HG02840 (cell line): ENCODE results near the gene MMP11.
"Not testable (repeated sequence)": the region's sequence is repeated elsewhere in the genome, so short reads cannot be mapped to it uniquely, and the experiment has no call there.

ENCODE experiments used
- ATAC-seq: cut with Tn5 transposase; IDR thresholded peaks from one replicate; pipeline ENCODE4 v1.9.1; 2021; ENCODE audit warnings: mild to moderate bottlenecking, moderate library complexity, moderate number of reproducible peaks; ENCODE audit not compliant: unreplicated experiment, low FRiP score

Gene MMP11, protein sequence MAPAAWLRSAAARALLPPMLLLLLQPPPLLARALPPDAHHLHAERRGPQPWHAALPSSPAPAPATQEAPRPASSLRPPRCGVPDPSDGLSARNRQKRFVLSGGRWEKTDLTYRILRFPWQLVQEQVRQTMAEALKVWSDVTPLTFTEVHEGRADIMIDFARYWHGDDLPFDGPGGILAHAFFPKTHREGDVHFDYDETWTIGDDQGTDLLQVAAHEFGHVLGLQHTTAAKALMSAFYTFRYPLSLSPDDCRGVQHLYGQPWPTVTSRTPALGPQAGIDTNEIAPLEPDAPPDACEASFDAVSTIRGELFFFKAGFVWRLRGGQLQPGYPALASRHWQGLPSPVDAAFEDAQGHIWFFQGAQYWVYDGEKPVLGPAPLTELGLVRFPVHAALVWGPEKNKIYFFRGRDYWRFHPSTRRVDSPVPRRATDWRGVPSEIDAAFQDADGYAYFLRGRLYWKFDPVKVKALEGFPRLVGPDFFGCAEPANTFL

DNA sequence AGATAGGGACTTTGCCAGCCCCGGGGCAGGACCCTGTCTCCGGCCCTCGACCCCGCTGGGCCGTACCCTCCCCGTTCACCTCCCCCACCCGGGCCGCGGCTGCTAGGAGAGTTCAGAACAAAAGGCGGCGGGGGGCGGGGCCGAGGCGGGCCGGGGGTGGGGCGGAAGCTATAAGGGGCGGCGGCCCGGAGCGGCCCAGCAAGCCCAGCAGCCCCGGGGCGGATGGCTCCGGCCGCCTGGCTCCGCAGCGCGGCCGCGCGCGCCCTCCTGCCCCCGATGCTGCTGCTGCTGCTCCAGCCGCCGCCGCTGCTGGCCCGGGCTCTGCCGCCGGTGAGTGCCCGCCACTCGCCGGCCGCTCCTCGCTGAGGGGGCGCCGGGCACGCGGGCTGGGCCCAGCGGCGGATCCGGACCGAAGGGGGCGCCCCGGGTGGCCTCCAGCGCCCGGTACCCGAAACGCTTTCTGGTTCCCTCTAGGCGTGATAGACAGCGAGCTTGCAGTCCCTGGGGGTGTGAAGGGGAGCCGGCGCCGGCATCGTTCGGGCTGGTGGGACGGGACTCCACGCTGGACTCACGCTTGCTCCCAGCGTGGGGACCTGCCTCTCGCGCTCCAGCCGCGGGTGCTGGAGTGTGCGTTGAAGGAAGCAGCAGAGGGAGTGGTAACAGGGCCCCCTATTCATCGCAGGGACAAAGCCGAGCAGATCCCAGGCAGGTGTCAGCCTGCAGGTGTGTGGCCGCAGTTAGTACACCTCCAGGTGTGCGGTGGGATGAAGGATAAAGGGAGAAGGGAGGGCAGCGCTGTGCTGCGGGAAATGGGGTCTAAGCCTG lies at the start of gene MMP11:
Gene MMP11, plus strand, starts transcription at position 201 of the 825 bp plus-strand sequence. Its CDS starts 22 bp downstream, at position 223.
- no peak for ATAC-seq

GRCh38 chr22:23728108-23728507 lies 44.5 kb upstream of the MMP11 start:
- not testable (repeated sequence) for ATAC-seq

GRCh38 chr22:23737696-23738095 lies 35.0 kb upstream of the MMP11 start:
- ATAC-seq, result no peak

DNA sequence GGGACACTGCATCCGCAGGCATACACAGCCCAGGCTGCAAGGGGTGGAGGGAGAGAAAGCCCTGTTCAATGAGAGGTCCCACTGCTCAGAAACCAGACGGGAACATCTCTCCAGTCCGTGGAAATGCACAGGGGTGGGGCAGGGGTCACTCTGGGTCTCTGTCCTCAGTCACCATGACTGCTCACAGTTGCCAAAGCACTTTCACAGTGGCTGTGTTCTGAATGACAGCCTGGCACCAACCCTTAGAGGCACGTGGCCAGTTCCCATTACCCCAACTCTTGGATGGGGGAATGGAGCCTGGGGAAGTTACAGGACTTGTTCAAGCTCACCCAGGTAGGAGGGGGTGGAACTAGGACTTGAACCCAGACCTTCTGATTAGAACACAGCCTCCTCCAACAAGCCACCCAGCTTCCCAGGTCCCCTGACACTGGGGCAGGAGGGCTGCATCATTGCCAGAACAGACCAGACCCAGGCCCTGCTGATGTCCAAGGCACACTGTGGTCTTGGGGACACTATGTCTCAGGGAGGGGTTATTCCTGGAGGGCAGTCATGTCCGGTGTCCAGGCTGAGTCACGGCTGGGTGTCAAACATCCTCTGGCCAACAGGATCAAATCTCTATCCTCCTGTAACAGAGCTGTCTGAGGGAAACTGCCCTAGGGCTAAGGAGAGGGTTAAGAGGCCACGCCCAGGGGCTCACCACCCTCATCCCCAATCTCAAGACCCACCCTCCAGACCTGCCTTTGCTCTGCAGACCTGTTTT lies 30.0 kb upstream of the MMP11 start:
- no peak for ATAC-seq

GRCh38 chr22:23743303-23743705 lies 29.3 kb upstream of the MMP11 start:
- no peak for ATAC-seq

DNA sequence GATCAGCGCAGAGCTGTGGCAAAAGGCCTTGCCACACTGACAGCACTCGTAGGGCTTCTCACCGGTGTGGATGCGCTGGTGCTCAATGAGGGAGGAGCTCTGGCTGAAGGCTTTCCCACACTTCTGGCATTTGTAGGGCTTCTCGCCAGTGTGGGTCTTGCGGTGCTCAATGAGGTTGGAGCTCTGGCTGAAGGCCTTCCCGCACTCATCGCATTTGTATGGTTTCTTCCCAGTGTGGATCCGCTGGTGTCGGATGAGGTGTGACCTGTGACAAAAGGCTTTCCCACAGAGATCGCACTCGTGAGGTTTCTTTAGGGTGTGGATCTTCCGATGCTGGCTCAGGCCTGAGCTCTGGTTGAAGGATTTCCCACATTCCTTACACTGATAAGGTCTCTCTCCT lies 28.6 kb upstream of the MMP11 start:
- no peak for ATAC-seq

- no peak for ATAC-seq
These were observed 28.2 kb upstream of the MMP11 start for GRCh38 chr22:23744485-23744884.

DNA sequence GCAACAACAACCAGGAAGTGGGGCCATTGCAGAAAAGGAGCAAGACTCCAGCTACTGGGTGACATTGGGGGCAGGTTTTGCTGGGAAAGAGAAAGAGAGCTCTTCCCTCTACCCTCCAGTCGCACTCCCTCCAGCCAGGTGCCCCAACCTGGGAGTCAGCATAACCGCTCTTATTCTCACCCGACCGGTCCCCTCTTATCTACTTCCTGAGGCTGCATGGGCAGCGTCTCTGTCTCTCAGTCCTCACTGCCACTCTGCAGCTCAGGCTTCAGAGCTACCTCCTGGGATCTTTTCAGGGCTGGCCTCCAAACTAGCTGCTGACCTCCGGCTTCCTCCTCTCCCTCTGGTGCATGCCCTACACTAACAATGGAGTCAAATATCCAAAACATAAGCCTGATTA lies 26.9 kb upstream of the MMP11 start:
- ATAC-seq, result no peak

- ATAC-seq, result no peak
These were observed 22.8 kb upstream of the MMP11 start for GRCh38 chr22:23749841-23750301.

DNA sequence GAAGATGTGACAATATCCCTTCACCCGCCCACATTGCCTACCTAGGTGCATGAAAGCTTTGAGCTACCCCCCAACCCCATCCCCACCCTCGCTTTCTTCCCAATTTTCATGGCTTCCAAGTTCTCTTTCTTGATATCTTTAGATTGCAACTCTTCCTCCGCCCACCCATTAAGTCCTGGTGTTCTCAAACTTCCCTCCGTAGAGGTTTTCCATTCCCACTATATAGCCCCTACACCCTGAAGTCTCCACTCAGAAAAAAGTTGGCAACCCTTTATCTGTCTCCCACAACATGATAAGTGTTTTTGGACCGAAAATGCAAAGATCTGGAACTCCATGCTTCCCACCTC lies 22.3 kb upstream of the MMP11 start:
- ATAC-seq, result no peak

- peak; percentile 53 for ATAC-seq
These were observed 21.8 kb upstream of the MMP11 start, which contains the start of gene ZNF70 for GRCh38 chr22:23750714-23751440. ZNF70 (minus strand) TSS chr22:23751112; CDS start chr22:23745140, 5,972 bp downstream.

- peak; percentile 10 for ATAC-seq
These were observed 21.1 kb upstream of the MMP11 start for GRCh38 chr22:23751441-23751996.

- ATAC-seq, result no peak
These were observed 20.5 kb upstream of the MMP11 start for GRCh38 chr22:23752090-23752691.

DNA sequence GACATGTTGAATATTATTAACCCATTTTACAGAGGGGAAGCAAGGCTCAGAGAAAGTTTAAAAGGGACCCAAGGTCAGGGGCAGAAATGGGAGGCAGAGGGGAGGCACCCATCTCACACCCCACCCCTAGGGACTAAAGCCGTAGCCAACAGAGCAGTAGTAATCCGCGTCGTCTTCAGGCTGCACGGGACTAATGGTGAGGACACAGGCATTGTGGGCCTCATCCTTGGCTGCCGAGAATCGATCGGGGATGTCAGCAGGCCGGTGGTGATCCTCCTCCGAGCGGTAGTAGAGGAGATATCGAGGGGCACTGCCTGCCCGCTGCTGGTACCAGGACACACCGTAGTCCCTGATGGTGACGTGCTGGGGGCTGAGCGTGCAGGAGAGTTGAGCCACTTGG lies 19.9 kb upstream of the MMP11 start:
- ATAC-seq, result no peak

DNA sequence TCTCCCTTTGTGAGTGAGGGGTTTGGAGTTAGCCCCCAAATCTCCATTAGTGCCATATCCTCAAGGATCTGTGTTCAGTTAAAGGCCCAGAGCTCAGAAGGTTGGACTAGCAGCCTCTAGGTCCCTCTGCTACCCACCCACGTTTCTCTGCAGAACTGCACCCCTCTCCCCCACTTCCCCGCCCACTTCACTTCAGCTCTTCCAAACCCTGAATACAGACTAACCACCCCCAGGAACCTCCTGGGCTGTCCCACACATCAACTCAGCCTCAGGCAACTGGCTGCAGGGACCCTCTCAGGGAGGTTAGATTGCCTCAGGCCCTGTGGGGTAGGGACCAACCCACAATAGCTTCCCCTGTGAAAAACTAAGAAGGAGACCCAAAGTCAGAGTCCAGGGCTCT lies 19.3 kb upstream of the MMP11 start:
- ATAC-seq, result no peak

DNA sequence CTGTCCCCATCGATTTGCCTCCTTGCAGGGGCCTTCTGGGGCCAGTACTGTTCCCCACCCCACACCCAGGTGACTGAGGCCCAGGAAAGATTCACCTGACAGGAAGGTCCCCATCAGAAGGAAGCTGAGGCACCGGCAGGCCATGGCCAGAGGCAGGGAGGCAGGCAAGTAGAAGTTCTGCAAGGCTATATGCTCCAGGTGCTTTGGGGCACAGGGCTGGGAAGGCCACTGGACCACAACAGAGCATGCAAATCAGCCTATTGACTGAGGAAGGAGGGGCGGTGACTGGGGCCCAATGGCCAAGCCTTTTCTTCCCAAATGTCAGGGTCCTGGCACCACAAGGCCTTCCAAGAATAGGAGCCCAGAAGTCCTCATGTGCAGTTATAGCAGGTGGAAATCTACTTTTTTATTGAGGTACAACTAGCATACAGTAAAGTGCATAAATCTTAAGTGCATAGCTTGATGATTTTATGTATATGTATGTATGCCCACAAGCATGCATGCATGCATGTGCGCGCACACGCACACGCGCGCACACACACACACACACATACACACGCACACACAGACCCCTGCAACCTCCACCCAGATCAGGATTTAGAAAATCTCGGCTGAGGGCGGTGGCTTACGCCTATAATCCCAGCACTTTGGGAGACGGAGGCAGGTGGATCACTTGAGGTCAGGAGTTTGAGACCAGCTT lies 18.3 kb upstream of the MMP11 start, which contains the start of gene VPREB3:
Gene VPREB3, minus strand, starts transcription at position 206 of the 700 bp plus-strand sequence. Its CDS starts 62 bp downstream, at position 144.
- no peak for ATAC-seq

DNA sequence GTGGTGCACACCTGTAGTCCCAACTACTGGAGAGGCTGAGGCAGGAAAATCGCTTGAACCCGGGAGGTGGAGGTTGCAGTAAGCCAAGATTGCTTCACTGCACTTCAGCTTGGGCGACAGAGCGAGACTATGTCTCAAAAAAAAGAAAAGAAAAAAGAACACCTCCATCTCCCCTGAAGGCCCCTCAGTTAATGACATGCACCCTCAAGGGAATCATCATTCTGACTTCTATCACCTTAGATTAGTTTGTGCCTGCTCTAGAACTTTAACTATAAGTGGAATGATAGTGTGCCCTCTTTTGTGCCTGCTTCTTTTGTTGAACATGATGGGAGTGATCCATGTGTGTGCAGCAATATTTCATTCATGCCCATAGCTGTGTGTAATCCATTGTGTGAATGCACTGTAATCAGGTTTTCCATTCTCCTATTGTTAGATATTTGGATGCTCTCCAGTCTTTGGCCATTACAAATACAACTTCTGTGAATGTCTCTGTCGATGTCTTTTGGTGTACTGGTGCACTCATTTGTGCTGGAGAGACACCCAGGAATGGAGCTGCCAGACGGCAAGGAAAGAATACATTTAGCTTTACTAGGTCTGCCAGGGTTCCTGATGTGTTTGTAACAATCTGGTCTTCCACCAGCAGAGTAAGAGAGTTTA lies 17.5 kb upstream of the MMP11 start:
- no peak for ATAC-seq

DNA sequence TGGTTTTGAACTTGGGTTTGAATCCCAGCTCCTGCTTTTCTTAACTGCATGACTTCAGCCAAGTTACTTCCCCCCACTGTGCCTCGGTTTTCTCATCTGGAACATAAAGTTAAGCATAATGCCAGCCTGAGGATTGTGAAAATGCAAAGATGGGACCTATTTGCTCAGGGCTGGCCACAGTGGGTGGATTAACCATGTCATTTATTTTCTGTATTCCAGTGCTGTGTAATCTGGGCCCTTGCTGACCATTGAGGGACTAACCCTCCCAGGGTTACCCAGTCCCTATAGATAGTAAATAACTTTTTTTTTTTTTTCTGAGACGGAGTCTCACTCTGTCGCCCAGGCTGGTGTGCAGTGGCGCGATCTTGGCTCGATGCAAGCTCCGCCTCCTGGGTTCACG lies 16.9 kb upstream of the MMP11 start:
- no peak for ATAC-seq
